Bronchial epithelial cell (primary cell): ENCODE data around the gene LCK. TPM values are rescaled to one million over a fixed set of nuclear protein-coding genes. Genes with fewer than 3 reads are reported as not detected.
A peak's percentile ranks its signal among the peaks of the same experiment; 100 is the strongest.
"Not testable (repeated sequence)": the region's sequence is repeated elsewhere in the genome, so short reads cannot be mapped to it uniquely, and the experiment has no call there.

Experiments
- DNase-seq: peaks from one replicate; pipeline ENCODE4 v3.0.0-alpha.2; 2010; ENCODE audit warnings: low read depth
- FAIRE-seq: peaks from 2 replicates; lab custom pipeline; 2011; peaks lifted over from hg19 to GRCh38; lab: Jason Lieb, UNC
- H3K27me3 ChIP-seq: 2 replicates; pipeline ENCODE4 v1.5.1; 2011; ENCODE audit warnings: low read length; ENCODE audit not compliant: control insufficient read depth, insufficient read depth
- H3K36me3 ChIP-seq: 2 replicates; pipeline ENCODE4 v1.5.1; 2011; ENCODE audit warnings: low read length; ENCODE audit not compliant: control insufficient read depth, insufficient read depth
- H3K4me3 ChIP-seq: 2 replicates; pipeline ENCODE4 v1.5.1; 2011; ENCODE audit warnings: mild to moderate bottlenecking, low read depth, low read length, control low read depth
- CTCF ChIP-seq: IDR thresholded peaks from 2 replicates; pipeline ENCODE4 v1.5.1; 2011; ENCODE audit warnings: mild to moderate bottlenecking, moderate library complexity, low read length, control low read depth, inconsistent platforms; ENCODE audit not compliant: insufficient read depth, severe bottlenecking
- total RNA-seq: library from RNA; depleted of rRNA; stranded (reverse); fragments of >200 nt; gene quantifications from 2 replicates; pipeline ENCODE4 v1.2.1, GENCODE V29; 2014

Gene LCK
- total RNA-seq, 1 donor from 2014 or later: not detected

DNA sequence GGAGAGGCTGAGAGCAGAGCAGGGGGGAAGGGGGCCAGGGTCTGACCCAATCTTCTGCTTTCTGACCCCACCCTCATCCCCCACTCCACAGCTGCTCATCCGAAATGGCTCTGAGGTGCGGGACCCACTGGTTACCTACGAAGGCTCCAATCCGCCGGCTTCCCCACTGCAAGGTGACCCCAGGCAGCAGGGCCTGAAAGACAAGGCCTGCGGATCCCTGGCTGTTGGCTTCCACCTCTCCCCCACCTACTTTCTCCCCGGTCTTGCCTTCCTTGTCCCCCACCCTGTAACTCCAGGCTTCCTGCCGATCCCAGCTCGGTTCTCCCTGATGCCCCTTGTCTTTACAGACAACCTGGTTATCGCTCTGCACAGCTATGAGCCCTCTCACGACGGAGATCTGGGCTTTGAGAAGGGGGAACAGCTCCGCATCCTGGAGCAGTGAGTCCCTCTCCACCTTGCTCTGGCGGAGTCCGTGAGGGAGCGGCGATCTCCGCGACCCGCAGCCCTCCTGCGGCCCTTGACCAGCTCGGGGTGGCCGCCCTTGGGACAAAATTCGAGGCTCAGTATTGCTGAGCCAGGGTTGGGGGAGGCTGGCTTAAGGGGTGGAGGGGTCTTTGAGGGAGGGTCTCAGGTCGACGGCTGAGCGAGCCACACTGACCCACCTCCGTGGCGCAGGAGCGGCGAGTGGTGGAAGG, 23.7 kb downstream of the LCK start:
- FAIRE-seq: no peak
- H3K27me3 ChIP-seq: peaks cover 2% of the 10 kb centered on the region
- TF ChIP-seq CTCF: no peak

DNA sequence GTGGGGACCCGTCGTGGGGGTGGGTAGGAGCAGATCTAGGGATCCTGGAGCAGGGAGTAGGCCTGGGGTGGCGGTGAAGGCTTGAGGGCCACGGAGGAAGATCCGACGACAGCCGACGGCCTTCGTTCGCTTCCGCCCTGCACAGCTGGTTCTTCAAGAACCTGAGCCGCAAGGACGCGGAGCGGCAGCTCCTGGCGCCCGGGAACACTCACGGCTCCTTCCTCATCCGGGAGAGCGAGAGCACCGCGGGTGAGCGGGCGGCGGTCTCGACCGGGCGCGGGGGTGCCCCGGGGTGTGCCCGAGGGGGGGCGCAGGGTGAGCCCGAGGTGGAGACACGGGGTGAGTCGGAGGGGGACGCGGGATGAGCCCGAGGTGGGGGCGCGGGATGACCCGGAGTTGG, 24.4 kb downstream of the LCK start:
- no peak for TF ChIP-seq CTCF
- no peak overlapping the region for H3K4me3 ChIP-seq

More for the DNA sequence above, 23.7 kb downstream of the LCK start:
- no peaks in the 10 kb centered on the region for H3K36me3 ChIP-seq
- DNase-seq: no peak
- no peak overlapping the region for H3K4me3 ChIP-seq

GRCh38 chr1:32276032-32276782, 25.1 kb downstream of the LCK start:
- FAIRE-seq: no peak
- Histone ChIP-seq H3K27me3 (peaks cover 2% of the 10 kb centered on the region), H3K36me3 (no peaks in the 10 kb centered on the region), H3K4me3 (no peak overlapping the region)
- TF ChIP-seq CTCF: no peak
- DNase-seq: no peak

More for the DNA sequence above, 24.4 kb downstream of the LCK start:
- Histone ChIP-seq H3K27me3 (peaks cover 2% of the 10 kb centered on the region), H3K36me3 (no peaks in the 10 kb centered on the region)
- peak; percentile 21 for DNase-seq
- FAIRE-seq: no peak

DNA sequence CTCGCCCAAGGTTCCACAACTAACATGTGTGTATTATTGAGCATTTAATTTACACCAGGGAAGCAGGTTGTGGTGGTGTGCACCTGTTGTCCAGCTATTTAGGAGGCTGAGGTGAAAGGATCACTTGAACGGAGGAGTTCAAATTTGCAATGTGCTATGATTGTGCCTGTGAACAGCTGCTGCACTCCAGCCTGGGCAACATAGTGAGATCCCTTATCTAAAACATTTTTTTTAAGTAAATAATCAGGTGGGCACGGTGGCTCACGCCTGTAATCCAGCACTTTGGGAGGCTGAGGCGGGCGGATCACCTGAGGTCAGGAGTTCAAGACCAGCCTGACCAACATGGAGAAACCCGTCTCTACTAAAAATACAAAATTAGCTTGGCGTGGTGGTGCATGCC, 33.7 kb downstream of the LCK start:
- not testable (repeated sequence) for FAIRE-seq, H3K4me3 ChIP-seq, DNase-seq, H3K27me3 ChIP-seq, H3K36me3 ChIP-seq

- no peaks in the 10 kb centered on the region for H3K27me3 ChIP-seq
- DNase-seq (no peak), FAIRE-seq (peak; percentile 18)
- TF ChIP-seq CTCF: no peak
- H3K36me3 ChIP-seq: no peaks in the 10 kb centered on the region
- no peak overlapping the region for H3K4me3 ChIP-seq
Observed at GRCh38 chr1:32285658-32286057, 34.6 kb downstream of the LCK start.

DNA sequence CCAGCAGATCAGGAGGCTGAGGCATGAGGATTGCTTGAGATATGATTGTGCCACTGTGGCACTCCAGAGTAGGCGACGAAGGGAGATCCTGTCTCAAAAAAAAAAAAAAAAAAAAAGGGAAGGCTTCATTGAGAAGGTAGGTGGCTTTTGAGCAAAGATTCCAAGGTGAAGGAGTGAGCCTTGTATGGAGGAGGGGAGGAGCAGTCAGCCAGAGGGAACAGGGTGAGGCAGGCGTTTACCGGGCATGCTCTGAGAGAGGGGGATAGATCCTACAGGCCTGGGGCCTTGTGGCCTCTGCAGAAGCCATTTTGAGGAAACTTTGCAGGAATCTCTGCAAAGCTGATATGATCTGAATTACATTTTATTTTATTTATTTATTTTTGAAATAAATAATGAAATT, 35.7 kb downstream of the LCK start:
- DNase-seq: no peak
- no peak for FAIRE-seq
- Histone ChIP-seq H3K27me3 (no peaks in the 10 kb centered on the region), H3K36me3 (no peaks in the 10 kb centered on the region), H3K4me3 (no peak overlapping the region)
- TF ChIP-seq CTCF: no peak
